GM19372 (cell line): ENCODE data around the gene SPINK6.

ENCODE experiments used
- ATAC-seq: cut with Tn5 transposase; IDR thresholded peaks from one replicate; pipeline ENCODE4 v1.9.1; 2021; ENCODE audit warnings: mild to moderate bottlenecking, low read depth, moderate library complexity; ENCODE audit not compliant: unreplicated experiment

Gene SPINK6

DNA sequence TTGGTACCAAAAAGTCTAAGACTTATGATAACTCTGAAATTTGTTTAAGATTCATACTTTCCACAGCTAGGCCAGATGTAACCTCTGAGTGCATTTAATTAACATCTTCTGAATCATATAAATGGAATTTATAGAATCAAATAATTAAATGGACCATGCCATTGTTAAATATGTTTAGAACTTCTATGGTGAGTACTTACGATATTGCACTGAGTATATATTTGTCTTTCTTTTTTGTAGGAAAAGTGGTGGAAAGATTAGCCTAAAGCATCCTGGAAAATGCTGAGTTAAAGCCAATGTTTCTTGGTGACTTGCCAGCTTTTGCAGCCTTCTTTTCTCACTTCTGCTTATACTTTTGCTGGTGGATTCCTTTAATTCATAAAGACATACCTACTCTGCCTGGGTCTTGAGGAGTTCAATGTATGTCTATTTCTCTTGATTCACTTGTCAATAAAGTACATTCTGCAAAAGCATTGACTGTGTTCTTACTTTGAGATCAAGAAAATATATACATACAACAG lies 11.9 kb downstream of the SPINK6 start:
- no peak for ATAC-seq

DNA sequence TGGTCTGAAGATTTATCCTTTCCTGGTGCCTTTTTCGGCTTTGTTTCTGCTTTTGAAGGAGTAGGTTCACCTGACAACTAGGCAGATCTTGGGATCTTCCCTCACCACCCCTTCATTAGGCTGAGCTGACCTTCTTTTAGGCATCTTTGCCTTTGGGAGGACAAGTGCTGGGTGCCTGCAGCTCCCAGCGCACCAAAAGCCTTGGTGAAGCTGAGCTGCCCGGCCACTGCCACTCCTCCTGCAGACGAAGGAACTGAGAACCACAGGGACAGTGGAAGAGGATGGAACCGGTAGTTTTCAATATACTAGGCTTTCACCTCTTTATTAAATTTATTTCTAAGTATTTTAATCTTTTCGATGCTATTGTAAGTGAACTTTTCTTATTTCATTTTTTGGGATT lies 18.7 kb downstream of the SPINK6 start:
- ATAC-seq, result no peak

DNA sequence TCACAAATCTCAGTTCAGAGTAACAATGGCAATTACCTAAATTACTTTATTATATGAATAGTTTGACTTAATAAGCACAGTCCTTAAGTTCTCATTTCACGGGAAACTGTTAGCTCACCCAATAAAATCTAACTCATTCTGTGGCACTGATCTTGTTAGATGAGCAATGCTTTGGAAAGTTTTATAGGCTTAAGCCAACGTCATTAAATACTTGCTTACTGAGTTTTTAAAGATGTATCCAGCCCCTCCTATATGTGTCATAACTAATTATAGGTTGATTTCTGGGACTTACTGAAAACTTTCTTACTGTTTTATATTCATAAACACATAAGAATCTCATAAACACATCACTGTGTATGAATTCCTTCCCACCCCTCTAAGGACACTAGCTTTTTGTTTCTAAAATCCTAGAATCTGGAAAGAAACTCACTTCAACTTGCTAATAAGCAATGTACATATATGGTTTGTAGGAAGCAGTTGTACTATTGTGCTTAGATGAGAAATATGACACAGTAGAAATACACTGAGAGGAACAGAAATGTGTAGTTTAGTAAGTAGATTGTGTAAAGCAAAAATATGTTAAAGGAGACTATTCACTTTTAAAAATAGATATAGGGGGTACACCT lies 21.4 kb downstream of the SPINK6 start:
- no peak for ATAC-seq

DNA sequence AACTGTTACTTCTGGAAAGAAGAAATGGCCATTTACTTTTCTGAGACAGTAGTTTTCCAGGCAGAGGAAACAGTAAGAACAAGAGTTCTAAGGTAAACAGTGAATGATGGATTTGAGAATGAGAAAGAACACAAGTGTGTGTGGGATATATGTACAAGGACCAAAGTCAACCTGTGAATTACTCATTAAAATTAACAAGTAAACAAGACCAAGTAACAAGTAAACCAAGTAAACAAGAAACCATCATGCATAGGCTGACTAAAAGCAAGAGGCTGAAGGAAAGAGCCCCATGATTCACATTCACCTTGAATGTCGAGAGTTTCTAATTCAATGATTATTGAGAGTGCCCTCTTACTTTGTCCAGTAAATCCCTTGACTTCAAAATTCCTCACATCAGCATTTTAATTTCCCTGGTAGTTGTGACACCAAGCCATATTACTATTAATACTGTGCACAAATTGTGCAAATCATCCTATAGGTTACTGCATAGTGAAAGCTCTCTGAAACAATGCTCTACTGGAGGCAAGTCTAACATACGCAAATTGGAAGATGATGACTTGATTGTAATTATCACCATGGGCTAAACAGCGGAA lies 25.6 kb downstream of the SPINK6 start:
- no peak for ATAC-seq

GRCh38 chr5:148229840-148230239 lies 27.0 kb downstream of the SPINK6 start:
- ATAC-seq, result no peak

DNA sequence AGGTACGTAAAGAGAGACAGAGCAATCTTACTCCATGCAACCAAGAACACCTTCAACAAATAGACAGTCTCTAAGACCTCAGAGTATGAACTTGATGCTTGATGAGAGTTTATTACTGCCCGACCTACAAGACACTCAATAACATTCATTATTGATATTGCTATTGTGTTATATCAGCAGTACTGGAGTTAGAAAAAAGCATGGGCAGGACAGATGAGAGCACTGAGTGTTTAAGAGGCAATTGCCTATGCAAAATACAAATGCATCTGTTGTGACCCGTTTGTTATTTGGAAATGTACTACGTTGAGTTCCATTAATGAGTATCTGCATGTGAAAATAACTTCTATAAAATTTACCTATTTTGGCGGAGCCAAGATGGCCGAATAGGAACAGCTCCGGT lies 27.4 kb downstream of the SPINK6 start:
- ATAC-seq, result no peak

DNA sequence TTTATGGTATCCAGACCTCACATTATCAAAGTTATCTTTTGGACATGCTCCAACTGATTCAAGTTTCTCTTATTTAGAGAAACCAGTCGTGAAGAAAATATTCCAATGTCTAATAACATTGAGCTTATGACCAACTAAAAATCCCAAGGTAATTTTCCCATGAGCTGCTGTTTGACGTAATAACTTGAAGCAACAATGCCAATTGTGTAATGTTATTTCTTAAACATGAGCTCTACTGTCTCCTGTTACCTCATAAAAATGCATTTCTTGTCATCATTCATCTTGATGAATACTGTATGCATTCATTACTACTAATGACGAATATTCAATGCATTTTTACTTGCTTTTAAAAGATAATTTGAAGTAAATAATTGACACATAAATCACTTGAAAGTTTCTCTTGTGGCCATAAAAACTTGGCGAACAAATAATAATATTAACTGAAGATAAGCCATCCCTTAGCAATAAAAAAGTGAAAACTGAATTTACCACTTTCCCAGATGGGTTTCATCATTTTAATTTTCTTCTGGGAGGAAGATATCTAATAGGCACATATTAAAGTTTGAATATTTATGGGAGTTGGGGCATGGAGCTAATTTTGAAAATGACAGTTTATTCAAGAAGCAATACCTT lies 35.1 kb downstream of the SPINK6 start:
- ATAC-seq, result no peak

DNA sequence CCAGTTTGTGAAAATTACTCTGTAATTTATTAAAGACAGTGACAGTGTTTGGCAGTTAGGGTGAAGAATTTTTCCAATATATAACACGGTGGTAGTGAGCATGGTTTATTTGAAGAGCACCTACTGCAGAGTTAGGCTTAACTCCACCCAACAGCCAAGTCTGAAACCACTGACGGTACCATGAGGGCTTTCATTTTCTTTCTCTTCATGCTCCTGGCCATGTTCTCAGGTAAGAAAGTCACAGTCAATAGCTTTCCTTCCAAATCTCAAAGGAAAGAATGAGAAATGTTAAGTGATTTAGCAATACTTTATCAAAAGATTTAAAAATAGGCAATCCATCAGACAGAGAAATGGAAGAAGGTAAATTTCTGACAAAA lies 35.6 kb downstream of the SPINK6 start, which contains the start of gene MARCOL:
TSS of gene MARCOL (plus strand) at position 108 of the 377 bp plus-strand sequence. CDS start at position 181, 73 bp downstream.
- ATAC-seq, result no peak

GRCh38 chr5:148248894-148249293 lies 46.1 kb downstream of the SPINK6 start:
- no peak for ATAC-seq

GRCh38 chr5:148255456-148255855 lies 52.6 kb downstream of the SPINK6 start:
- no peak for ATAC-seq

- ATAC-seq, result no peak
Observed at GRCh38 chr5:148259288-148259687, 56.4 kb downstream of the SPINK6 start.

DNA sequence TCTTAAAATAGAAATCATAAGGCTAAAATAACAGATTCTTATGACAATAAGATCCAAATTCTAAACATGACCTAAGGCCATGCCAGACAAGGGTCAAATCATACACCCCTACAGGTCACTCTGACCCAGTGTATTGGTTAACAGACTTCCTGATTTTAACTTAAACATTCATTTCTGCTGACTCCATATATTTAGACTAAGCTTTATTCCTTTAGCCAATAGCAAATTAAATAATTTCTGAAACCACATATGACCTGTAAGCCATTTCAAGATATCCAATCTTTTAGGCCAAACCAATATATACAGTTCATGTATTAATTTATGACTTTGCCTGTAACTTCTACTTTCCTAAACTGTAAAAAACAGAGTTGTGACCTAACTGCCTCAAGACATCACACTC lies 58.4 kb downstream of the SPINK6 start:
- ATAC-seq, result no peak
